Endodermal cell (in vitro differentiated cells): ENCODE data around the gene MVD. TPM values are rescaled to one million over a fixed set of nuclear protein-coding genes. Genes with fewer than 3 reads are reported as not detected.
A peak's percentile ranks its signal among the peaks of the same experiment; 100 is the strongest.

Experiments used
- DNase-seq: peaks from one replicate; pipeline ENCODE4 v3.0.0-alpha.2; 2017
- H3K27ac ChIP-seq: 2 replicates; pipeline ENCODE4 v1.5.1; 2013; ENCODE audit warnings: mild to moderate bottlenecking, low read depth, low read length, moderate library complexity
- H3K27me3 ChIP-seq: 2 replicates; pipeline ENCODE4 v1.6.1; 2013; ENCODE audit warnings: mild to moderate bottlenecking, low read length, moderate library complexity; ENCODE audit not compliant: insufficient read depth, control insufficient read depth, poor library complexity, severe bottlenecking
- H3K36me3 ChIP-seq: 2 replicates; pipeline ENCODE4 v1.7.0; 2013; ENCODE audit warnings: mild to moderate bottlenecking, low read length, moderate library complexity; ENCODE audit not compliant: control insufficient read depth, insufficient read depth
- H3K4me1 ChIP-seq: one replicate; pipeline ENCODE4 v1.7.0; 2013; ENCODE audit warnings: low read length; ENCODE audit not compliant: control insufficient read depth, insufficient read depth
- H3K4me3 ChIP-seq: 2 replicates; pipeline ENCODE4 v1.5.1; 2013; ENCODE audit warnings: mild to moderate bottlenecking, low read length, moderate library complexity
- H3K9ac ChIP-seq: 2 replicates; pipeline ENCODE4 v1.6.1; 2013; ENCODE audit warnings: mild to moderate bottlenecking, low read length, moderate library complexity; ENCODE audit not compliant: poor library complexity, severe bottlenecking; ENCODE audit errors: extremely low read depth
- H3K9me3 ChIP-seq: 2 replicates; pipeline ENCODE4 v1.6.1; 2013; ENCODE audit warnings: mild to moderate bottlenecking, low read length, moderate library complexity; ENCODE audit not compliant: control insufficient read depth
- H3K27ac Mint-ChIP-seq: 2 replicates; pipeline ENCODE4 v1.8.0; 2020; ENCODE audit warnings: mixed read lengths
- H3K27me3 Mint-ChIP-seq: 2 replicates; pipeline ENCODE4 v1.8.0; 2021; ENCODE audit warnings: mild to moderate bottlenecking, mixed read lengths; ENCODE audit not compliant: insufficient read depth
- H3K36me3 Mint-ChIP-seq: 2 replicates; pipeline ENCODE4 v1.8.0; 2020; ENCODE audit warnings: low read depth, mixed read lengths
- H3K4me1 Mint-ChIP-seq: 2 replicates; pipeline ENCODE4 v1.8.0; 2020; ENCODE audit warnings: mixed read lengths
- H3K4me3 Mint-ChIP-seq: 2 replicates; pipeline ENCODE4 v1.8.0; 2020; ENCODE audit warnings: mild to moderate bottlenecking, moderate library complexity, mixed read lengths
- H3K9me3 Mint-ChIP-seq: 2 replicates; pipeline ENCODE4 v1.8.0; 2020; ENCODE audit warnings: mild to moderate bottlenecking, mixed read lengths
- CTCF ChIP-seq: fragments of 200-600 bp; sonication (generic); conservative IDR thresholded peaks from 2 replicates; pipeline ENCODE4 v1.5.0; 2021; ENCODE audit warnings: antibody characterized with exemption, mild to moderate bottlenecking
- WGBS, 2 experiments: methylation state at CpG; one replicate each; pipeline versions ENCODE4 v1.1.5 to v1.1.7; 2013; ENCODE audit warnings: missing lambda C conversion rate in 2 of 2, mixed read lengths in 1 of 2; ENCODE audit not compliant: insufficient coverage in 1 of 2, insufficient read length in 1 of 2; 5-methylcytosine and 5-hydroxymethylcytosine counted together
- total RNA-seq, 2 donors: library from RNA; stranded (reverse); fragmentation: NEBNext Ultra II Directional in 1 of 2; extraction: Animal tissue kit (Norgen Biotek cat#: 25700) in 1 of 2; gene quantifications; 2 replicates in 1 of 2; 3 replicates in 1 of 2; pipeline ENCODE4 v1.2.1, GENCODE V29; 2021

The MVD gene
- total RNA-seq, 2 donors from 2014 or later, result 79.8 to 81.4 TPM

- H3K4me1 Mint-ChIP-seq, result no peaks in the 10 kb centered on the region
- no peak for TF ChIP-seq CTCF
- Histone ChIP-seq H3K27me3 (peaks cover 14% of the 10 kb centered on the region), H3K4me1 (no peaks in the 10 kb centered on the region), H3K27ac (no peak within 1 kb of the TSS), H3K36me3 (no peaks in the 10 kb centered on the region), H3K9me3 (no peaks in the 10 kb centered on the region), H3K9ac (no peak within 1 kb of the TSS), H3K4me3 (no peak within 1 kb of the TSS)
- DNase-seq, result peak; percentile 63
- H3K9me3 Mint-ChIP-seq, result no peaks in the 10 kb centered on the region
- no peaks in the 10 kb centered on the region for H3K36me3 Mint-ChIP-seq
- H3K27me3 Mint-ChIP-seq, result peaks cover 26% of the 10 kb centered on the region
- H3K4me3 Mint-ChIP-seq, result no peak within 1 kb of the TSS
- 81 to 82% methylated on average over 12 to 27 of the region's 27 CpGs for WGBS, 2 experiments
- H3K27ac Mint-ChIP-seq, result no peak within 1 kb of the TSS
Measured at GRCh38 chr16:88638323-88639230, 24.3 kb downstream of the MVD start, which contains the start of gene IL17C. TSS of gene IL17C (plus strand) at chr16:88638572. CDS start at chr16:88638642, 70 bp downstream.

DNA sequence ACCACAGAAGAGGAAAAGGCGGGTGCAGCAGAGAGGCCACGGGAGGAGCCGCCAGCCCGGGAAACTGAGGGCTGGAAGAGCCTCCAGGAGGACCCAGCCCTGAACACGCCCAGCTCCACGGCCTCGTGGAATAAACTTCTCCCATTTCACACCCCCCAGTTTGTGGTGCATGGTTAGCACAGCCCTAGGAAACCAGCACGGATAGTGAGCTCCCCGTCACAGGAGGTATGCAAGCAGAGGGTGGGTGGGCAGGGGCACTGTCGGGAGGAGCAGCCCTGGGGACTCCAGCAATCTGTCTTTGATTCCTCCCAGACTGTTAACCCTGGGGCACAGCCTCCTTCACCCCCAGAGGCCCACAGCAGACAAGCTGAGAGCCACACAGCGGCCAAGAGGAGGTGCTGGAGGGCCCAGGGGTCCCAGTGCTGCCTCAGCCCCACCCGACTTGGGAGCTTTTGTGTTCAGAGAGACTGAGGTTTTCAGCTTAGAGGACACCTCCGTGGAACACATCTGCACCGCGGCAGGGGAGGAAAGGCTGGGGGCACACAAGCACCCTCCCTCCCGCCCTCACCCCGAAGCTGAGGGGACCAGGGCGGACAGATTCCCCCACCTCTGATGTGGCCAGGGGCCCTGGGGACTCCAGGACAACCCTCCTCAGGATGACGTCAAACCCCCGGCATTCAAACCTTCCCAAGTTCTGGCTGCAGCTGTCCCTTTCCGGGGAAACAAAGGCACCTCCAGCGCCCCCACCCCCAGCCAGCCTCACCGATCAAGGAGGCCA lies 26.2 kb downstream of the MVD start:
- H3K4me3 ChIP-seq, result no peak overlapping the region
- H3K4me3 Mint-ChIP-seq, result no peak overlapping the region
- no peak overlapping the region for H3K9ac ChIP-seq
- peaks cover 26% of the 10 kb centered on the region for H3K27me3 Mint-ChIP-seq
- H3K9me3 ChIP-seq, result no peaks in the 10 kb centered on the region
- no peak for DNase-seq
- H3K27ac Mint-ChIP-seq, result no peak overlapping the region
- H3K27me3 ChIP-seq, result peaks cover 14% of the 10 kb centered on the region
- no peaks in the 10 kb centered on the region for H3K4me1 ChIP-seq
- peak; percentile 22 for TF ChIP-seq CTCF
- WGBS, 2 experiments, result 85 to 86% methylated on average over 13 to 23 of the region's 23 CpGs
- no peaks in the 10 kb centered on the region for H3K9me3 Mint-ChIP-seq
- no peaks in the 10 kb centered on the region for H3K36me3 ChIP-seq
- H3K36me3 Mint-ChIP-seq, result peaks cover 3% of the 10 kb centered on the region
- no peak overlapping the region for H3K27ac ChIP-seq
- H3K4me1 Mint-ChIP-seq, result no peaks in the 10 kb centered on the region

DNA sequence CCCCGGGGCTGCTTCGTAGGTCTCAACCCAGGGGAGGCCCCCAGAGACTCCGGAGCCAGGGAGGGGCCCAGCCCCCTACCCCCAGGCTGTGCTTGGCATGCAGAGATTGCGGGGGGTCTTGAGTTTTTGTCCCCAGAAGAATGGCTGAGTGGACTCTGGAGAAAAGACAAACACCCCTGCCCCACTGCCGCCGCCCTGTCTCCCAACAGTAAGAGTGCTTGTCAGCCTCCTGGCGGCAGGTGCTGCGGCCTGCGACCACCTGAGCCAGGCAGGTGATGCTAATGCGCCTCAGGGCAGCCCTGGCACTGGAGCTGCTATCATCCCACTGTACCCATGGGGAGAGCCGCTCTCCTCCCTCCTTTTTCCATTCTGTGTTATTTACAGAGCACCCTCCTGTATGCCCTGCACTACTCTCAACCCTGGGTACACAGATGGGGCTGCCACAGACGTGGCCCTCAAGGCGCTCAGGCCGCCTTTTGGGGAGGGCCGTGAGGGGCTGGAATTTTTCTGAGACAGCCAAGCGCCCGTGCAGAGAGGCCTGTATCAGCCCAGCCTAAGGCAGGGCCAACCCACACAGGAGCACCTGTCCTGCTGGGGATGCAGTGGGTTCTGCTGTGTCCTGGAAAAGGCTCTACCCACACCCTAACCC lies 27.1 kb downstream of the MVD start:
- H3K4me1 Mint-ChIP-seq, result no peaks in the 10 kb centered on the region
- Histone ChIP-seq H3K36me3 (peaks cover 8% of the 10 kb centered on the region), H3K27me3 (peaks cover 14% of the 10 kb centered on the region), H3K4me3 (no peak overlapping the region), H3K4me1 (no peaks in the 10 kb centered on the region), H3K27ac (no peak overlapping the region), H3K9ac (no peak overlapping the region), H3K9me3 (no peaks in the 10 kb centered on the region)
- H3K9me3 Mint-ChIP-seq, result no peaks in the 10 kb centered on the region
- peaks cover 9% of the 10 kb centered on the region for H3K36me3 Mint-ChIP-seq
- peaks cover 26% of the 10 kb centered on the region for H3K27me3 Mint-ChIP-seq
- no peak overlapping the region for H3K27ac Mint-ChIP-seq
- WGBS, 2 experiments, result 94 to 96% methylated on average over 10 to 17 of the region's 17 CpGs
- H3K4me3 Mint-ChIP-seq, result no peak overlapping the region
- peak; percentile 35 for TF ChIP-seq CTCF
- DNase-seq, result no peak
